H7 (cell line): ENCODE results near the gene GNAQ. TPM values are rescaled to one million over a fixed set of nuclear protein-coding genes. Genes with fewer than 3 reads are reported as not detected.

Experiments used
- total RNA-seq: library from RNA; depleted of rRNA; stranded (reverse); fragments of >200 nt; shearing (Covaris generic); gene quantifications from 2 replicates; pipeline ENCODE4 v1.2.3, GENCODE V29; 2014; rRNA removed

The GNAQ gene
- total RNA-seq, 1 experiment from 2014 or later = 24.8 TPM

Other genes starting within 250 kb of the GNAQ start
- gene CEP78, start 204.3 kb upstream of the GNAQ start, total RNA-seq = 31.0 and 45.9 TPM in 2 replicates